22Rv1 (cell line): ENCODE measurements around the gene CFAP99.

Experiments used
- ZFX ChIP-seq: fragments of 450-650 bp; IDR thresholded peaks from 2 replicates; pipeline ENCODE4 v1.6.1; 2017; ENCODE audit warnings: antibody characterized with exemption, borderline replicate concordance
- TF ChIP-seq, protein P1 (sequence below): fragments of 450-650 bp; IDR thresholded peaks from 2 replicates; pipeline ENCODE4 v1.5.1; 2017; ENCODE audit warnings: mild to moderate bottlenecking

DNA sequence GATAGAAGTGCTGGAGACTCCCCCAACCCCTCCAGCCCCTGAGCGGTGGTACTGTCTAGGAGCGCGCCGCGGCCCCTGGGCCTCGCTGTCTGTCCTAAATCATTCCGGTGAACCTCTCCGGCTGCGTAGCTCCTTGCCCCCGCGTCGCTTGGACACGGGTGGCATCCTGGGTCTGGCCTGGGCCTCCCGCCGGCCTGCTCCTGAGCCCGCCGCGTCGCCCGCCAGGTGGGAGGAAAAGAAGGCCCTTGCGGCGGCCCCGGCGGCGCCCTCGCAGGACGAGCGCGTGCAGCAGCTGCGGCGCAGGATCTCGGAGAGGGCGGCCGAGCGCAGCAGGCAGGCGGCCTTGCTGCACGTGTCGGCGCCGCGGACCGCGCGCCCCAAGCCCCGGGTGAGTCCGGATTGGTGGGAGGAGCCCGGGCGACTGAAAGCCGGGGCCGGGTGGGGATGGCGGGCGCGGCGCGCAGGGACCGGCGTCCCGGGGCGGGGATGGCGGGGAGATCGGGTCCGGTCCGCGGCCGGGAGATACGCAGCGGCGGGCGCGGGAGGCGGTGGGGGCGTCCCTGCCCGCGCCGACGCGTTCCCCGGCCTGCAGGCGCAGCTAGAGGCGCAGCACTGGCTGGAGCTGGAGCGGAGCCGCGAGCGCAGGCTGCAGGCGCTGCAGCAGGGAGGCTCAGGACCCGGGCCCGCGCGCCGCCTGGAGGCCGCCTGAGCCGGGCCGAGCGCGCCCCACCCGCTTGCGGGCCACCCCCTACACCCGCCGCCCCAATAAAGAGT lies 43.6 kb downstream of the CFAP99 start:
- TF ChIP-seq, protein P1, sequence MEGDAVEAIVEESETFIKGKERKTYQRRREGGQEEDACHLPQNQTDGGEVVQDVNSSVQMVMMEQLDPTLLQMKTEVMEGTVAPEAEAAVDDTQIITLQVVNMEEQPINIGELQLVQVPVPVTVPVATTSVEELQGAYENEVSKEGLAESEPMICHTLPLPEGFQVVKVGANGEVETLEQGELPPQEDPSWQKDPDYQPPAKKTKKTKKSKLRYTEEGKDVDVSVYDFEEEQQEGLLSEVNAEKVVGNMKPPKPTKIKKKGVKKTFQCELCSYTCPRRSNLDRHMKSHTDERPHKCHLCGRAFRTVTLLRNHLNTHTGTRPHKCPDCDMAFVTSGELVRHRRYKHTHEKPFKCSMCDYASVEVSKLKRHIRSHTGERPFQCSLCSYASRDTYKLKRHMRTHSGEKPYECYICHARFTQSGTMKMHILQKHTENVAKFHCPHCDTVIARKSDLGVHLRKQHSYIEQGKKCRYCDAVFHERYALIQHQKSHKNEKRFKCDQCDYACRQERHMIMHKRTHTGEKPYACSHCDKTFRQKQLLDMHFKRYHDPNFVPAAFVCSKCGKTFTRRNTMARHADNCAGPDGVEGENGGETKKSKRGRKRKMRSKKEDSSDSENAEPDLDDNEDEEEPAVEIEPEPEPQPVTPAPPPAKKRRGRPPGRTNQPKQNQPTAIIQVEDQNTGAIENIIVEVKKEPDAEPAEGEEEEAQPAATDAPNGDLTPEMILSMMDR = peak; percentile 74
- TF ChIP-seq ZFX = no peak
